ENCODE measurements around the gene GMPR2. TPM values are rescaled to one million over a fixed set of nuclear protein-coding genes. Genes with fewer than 3 reads are reported as not detected.

GMPR2 gene
- total RNA-seq, 4 donors from 2014 or later = 68.8 to 237 (median 110) TPM

DNA sequence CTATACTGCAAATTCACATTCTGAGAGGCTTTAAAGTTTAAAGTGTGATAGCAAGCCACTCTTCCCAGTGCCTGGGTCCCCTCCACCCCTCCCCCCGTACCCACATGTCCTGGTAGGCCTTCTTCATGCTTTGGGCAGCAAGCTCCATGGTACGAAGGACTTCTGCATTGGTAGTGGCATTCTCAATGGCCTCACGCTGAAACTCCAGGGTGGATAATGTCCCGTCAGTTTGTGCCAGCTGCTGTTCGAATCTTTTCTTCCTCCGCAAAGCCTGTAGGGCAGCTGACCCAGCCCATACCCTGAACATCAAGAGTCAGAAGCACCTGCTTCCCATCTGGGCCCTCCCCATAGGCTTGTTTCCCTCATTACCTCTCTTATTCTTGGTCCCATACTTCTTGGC, 21.4 kb upstream of the GMPR2 start:
- Histone ChIP-seq H3K4me1 (peaks cover 0 to 28% of the 10 kb centered on the region in 2 donors), H3K4me3 (replicated peaks in 1 of 3) (no peak overlapping the region), H3K9me3 (no peaks in the 10 kb centered on the region), H3K36me3 (peaks cover 13 to 31% of the 10 kb centered on the region in 2 donors), H3K27ac (no peak overlapping the region), H3K27me3 (no peaks in the 10 kb centered on the region)
- intact Hi-C loops (cut with DNase I) = no loop called here
- WGBS, 2 donors = 92 to 96% methylated on average over 6 of the region's 6 CpGs
- no peak for TF ChIP-seq POLR2A (IDR thresholded peaks at IDR 0.05)
- TF ChIP-seq, protein P1, sequence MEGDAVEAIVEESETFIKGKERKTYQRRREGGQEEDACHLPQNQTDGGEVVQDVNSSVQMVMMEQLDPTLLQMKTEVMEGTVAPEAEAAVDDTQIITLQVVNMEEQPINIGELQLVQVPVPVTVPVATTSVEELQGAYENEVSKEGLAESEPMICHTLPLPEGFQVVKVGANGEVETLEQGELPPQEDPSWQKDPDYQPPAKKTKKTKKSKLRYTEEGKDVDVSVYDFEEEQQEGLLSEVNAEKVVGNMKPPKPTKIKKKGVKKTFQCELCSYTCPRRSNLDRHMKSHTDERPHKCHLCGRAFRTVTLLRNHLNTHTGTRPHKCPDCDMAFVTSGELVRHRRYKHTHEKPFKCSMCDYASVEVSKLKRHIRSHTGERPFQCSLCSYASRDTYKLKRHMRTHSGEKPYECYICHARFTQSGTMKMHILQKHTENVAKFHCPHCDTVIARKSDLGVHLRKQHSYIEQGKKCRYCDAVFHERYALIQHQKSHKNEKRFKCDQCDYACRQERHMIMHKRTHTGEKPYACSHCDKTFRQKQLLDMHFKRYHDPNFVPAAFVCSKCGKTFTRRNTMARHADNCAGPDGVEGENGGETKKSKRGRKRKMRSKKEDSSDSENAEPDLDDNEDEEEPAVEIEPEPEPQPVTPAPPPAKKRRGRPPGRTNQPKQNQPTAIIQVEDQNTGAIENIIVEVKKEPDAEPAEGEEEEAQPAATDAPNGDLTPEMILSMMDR (IDR thresholded peaks at IDR 0.05) = no peak
- DNase-seq = no peak

DNA sequence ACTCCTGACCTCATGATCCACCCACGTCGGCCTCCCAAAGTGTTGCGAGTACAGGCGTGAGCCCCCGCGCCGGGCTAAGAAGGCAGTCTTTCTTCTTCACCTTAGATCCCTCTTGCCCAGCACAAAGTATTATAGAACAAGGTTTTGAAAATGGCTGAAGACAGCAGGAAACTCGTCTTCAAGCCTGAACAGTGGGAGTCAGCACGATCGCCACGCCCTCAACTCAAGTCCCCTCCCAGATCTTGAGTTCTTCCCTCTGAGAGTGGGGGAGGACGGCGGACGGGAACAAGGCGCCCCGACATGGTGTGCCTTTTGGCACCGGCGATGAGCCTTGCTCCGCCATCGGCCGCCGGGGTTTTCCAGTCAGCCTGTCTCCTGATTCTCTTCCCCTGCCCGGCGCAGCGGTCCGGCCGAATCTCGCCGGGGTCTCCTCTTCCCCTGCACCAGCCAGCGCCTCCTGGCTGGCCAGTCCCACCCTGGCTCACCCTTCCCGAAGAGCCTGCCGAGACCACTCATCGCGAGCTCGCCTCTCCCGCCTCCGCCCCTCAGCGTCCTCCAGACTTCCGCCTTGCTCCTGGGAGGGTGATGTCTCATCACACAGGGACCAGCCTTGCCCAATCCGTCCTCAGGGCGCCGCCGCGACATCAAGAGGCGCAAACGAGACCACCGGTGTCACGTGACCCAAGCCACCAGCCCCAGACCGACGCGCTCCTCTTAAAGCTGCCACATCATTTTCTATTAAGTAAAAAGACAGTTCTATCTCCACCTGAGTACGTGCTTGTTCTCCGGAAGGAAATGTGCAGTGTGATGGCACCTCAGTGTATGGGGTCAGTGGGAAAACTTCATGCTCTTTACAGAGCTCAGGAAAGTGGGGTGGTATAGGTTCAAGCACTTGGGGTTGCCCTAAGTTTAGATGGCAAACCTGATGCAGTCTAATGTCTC, 19.5 kb upstream of the GMPR2 start, which contains the start of gene CHMP4A:
Gene CHMP4A, minus strand, starts transcription at position 565 of the 942 bp plus-strand sequence. Its CDS starts 49 bp downstream, at position 516.
- DNase-seq = peak; percentile 98 to 99
- Histone ChIP-seq H3K9me3 (no peaks in the 10 kb centered on the region), H3K4me1 (peaks cover 0 to 28% of the 10 kb centered on the region in 2 donors), H3K27me3 (no peaks in the 10 kb centered on the region), H3K36me3 (peaks cover 13 to 16% of the 10 kb centered on the region in 2 donors), H3K27ac (peak within 1 kb of the TSS; percentile 77 to 97 (median 96)), H3K4me3 (replicated peaks in 1 of 3) (peak within 1 kb of the TSS; percentile 4 to 56 (median 54))
- WGBS, 2 donors = 1% methylated on average over 40 to 50 of the region's 53 CpGs
- TF ChIP-seq, protein P1 (IDR thresholded peaks at IDR 0.05) = peak in 2 of 6 experiments; percentile 21 to 32
- TF ChIP-seq POLR2A (IDR thresholded peaks at IDR 0.05) = peak; percentile 65 to 91
- intact Hi-C loops (cut with DNase I) = no loop called here

DNA sequence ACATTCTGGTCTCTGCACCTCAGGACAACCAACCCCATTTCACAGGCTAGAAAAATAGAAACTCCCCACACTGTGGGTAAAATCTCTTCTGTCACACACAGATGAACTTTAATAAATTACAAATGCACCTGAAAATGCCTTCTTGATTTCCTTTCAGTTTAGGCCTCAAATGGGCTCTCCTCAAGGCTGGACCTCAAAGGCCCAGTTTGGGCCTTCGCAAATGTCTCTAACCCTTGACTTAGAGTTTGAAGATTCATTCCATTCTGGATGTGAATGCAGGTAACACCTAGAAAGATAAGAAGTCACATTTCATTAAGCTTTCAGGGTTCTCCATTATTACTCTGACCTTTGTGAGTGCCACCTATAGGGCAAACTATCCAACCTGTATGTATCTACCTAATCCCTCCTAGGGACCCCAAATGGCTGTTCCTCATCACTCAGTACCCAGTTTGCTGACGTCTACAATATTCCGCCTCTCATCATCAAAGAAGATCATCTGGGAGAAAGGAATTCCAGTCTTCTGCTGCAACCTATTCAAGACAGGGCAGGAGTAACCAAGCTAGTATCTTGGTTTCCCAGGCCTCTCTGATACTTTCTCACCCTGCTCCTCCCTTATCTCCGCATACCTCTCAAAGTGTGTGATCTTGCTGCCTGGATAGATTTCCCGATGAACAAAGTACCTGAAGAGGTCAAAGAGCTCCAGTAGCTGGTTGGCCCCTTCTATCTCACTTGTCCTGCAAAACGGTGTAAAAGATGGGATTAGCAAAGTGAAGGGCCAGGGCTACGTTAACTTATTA, 18.7 kb upstream of the GMPR2 start:
- no peaks in the 10 kb centered on the region for H3K27me3 ChIP-seq
- peaks cover 0 to 28% of the 10 kb centered on the region in 2 donors for H3K4me1 ChIP-seq
- intact Hi-C loops (cut with DNase I) = no loop called here
- no peak for DNase-seq
- H3K36me3 ChIP-seq = peaks cover 12 to 13% of the 10 kb centered on the region in 2 donors
- WGBS, 2 donors = 93 to 94% methylated on average over 7 of the region's 7 CpGs
- H3K4me3 ChIP-seq (replicated peaks in 1 of 3) = peak overlapping the region in 1 of 3 donors; percentile 56
- H3K9me3 ChIP-seq = no peaks in the 10 kb centered on the region
- peak overlapping the region; percentile 77 to 97 (median 96) for H3K27ac ChIP-seq
- TF ChIP-seq, protein P1 (IDR thresholded peaks at IDR 0.05) = no peak
- no peak for TF ChIP-seq POLR2A (IDR thresholded peaks at IDR 0.05)

DNA sequence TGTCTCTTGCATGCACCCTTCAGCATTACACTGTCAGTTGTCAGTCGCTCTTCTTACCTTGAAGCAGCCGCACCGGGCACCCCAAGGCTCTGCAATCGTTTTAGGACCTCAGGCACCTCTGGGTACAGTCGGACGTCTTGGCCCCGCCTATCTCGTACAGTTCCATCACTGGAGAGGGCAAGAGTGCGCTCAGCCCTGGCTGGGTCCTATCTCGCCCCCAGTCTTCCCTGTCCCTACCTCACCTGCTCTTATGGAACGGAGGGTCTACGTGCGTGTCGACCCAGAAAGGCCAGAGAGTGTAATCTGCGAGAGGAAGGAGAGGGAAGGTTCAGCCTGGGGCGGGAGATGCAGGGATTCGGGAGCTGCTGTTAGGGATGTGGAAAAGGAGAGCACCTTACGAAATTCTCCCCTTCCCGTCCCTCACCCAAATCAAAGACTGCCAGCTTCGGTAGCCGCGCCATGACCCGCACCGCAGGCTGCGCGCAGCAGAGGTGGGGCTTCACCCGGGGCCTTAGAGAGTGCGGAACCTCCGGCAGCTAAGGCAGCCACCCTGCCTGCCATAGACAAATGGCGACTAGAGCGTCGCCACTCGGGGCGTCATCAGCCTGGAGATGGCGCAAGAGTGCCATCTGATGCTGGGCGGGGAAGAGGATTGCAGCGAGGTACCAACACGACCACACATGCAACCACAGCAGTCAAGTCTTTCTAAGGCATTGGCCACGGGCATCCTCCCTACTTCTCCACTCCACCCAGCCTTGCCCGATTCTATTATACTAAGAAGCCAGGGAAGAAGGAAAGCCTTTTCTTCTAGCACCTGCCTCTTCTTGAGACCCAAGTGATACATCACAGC, 17.0 kb upstream of the GMPR2 start, which contains the start of gene MDP1:
Gene MDP1, minus strand, starts transcription at position 572 of the 850 bp plus-strand sequence. Its CDS starts 111 bp downstream, at position 461.
- TF ChIP-seq POLR2A (IDR thresholded peaks at IDR 0.05) = peak in 1 of 2 donors; percentile 82
- TF ChIP-seq, protein P1 (IDR thresholded peaks at IDR 0.05) = peak in 5 of 6 experiments; percentile 23 to 60 (median 54)
- Histone ChIP-seq H3K36me3 (peaks cover 0 to under 1% of the 10 kb centered on the region in 2 donors), H3K9me3 (no peaks in the 10 kb centered on the region), H3K27ac (peak within 1 kb of the TSS; percentile 85 to 90 (median 87)), H3K27me3 (no peaks in the 10 kb centered on the region), H3K4me3 (replicated peaks in 1 of 3) (peak within 1 kb of the TSS; percentile 37 to 95 (median 63)), H3K4me1 (peaks cover 0 to 28% of the 10 kb centered on the region in 2 donors)
- intact Hi-C loops (cut with DNase I) = no loop called here
- 0% methylated on average over 29 to 37 of the region's 40 CpGs for WGBS, 2 donors
- DNase-seq = peak; percentile 81 to 86

Data from thyroid gland (tissue), 4 donors.